Activated CD8-positive, alpha-beta memory T cell treated with anti-CD3 and anti-CD28 coated beads for 1 hour (primary cell): ENCODE data around the gene KIAA1671.
A peak's percentile ranks its signal among the peaks of the same experiment; 100 is the strongest.
"Not testable (repeated sequence)": the region's sequence is repeated elsewhere in the genome, so short reads cannot be mapped to it uniquely, and the experiment has no call there.

Experiments
- DNase-seq, 2 donors: peaks; one replicate each; pipeline ENCODE4 v3.0.0-alpha.2; 2020; ENCODE audit warnings: low read depth in 1 of 2; ENCODE audit errors: extremely low read depth in 1 of 2

KIAA1671 gene

DNA sequence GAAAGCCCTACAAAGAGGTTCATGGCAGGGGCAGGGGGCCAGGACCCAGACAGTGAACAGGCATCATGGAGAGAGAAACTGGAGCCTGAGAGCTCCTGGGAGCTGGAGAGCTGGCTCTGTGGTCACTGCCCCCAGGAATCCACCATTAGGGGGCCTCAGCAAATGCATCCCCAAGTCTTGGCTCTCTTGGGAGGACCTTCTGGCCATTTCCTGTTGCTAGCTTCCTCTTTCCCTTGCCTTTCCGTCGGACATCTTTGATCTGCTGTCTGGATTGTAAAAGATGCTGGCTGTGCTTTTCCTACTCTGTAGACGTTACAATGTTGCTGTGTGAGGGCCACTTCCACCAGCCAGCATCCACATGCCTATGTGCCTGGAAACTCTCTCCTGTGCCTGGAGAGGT, 259.8 kb downstream of the KIAA1671 start:
- no peak for DNase-seq

GRCh38 chr22:25213221-25213620, 260.7 kb downstream of the KIAA1671 start:
- no peak for DNase-seq

- DNase-seq = no peak
These were observed 263.7 kb downstream of the KIAA1671 start for GRCh38 chr22:25216230-25216629.

DNA sequence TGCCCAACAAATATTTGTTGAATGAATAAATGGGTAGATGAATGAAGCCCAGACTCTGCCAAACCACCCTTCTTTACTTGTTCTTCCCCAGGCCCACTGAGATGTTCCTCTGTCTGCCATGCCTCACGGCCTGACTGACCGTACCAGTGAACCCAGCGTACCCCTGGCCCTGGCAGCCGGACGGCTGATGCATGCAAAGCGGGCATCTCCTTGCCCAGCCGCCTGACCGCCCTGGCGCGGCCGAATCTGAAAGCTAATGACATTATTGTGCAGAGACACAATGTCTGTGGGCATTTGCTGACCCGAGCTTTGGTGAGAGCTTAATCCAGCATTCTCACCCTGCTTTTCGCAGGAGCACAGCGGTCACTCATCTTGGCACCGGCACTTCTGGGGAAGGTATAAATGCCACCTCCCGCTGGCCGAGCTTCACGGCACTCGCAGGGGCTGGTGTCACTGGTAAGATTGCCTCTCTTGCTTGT, 266.7 kb downstream of the KIAA1671 start, which contains the start of gene CRYBB2:
Gene CRYBB2 (plus strand): TSS at position 429 of the 479 bp plus-strand sequence. CDS start 1,791 bp downstream, outside the sequence.
- DNase-seq = no peak

DNA sequence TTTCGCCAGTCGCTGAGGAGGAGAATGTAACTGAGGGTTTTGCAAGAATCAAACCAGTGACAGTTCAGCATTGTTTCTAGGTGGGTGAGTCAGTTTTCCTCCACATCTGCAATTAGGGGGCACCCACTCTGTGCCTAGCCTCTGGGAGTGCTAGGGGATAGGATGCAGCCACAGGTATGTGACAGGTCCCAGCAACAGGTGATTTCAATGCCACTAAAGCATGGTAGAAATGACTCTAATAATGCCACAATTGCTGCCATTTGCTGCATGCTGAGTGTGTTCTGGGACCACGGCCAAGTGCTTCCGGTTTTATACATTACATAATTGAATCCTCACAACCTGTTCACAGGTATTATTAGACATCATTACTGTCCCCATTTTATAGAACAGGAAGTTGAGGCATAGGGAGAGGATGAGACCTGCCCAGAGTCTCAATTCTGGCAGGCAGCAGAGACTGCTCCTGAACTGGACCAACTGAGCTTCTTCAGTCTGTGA, 267.5 kb downstream of the KIAA1671 start:
- no peak for DNase-seq

DNA sequence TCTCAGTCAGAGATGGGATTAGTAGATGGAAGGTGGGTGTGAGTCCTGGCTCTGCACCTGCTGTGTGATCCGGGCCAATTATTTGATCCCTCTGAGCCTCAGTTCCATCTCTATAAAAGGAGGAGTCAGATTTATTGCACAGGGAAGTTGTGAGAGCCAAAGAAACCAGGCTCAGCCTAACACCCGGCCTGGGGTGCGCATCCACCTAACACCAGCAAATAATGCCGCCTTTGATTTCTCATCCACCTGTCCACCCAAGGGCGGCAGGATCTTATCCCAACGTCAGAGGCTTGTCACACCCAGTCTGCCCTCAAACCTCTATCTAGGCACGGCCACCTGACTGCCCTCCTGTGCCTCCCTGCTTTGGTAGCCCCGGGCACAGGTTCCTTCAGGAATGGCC, 269.3 kb downstream of the KIAA1671 start:
- no peak for DNase-seq

DNA sequence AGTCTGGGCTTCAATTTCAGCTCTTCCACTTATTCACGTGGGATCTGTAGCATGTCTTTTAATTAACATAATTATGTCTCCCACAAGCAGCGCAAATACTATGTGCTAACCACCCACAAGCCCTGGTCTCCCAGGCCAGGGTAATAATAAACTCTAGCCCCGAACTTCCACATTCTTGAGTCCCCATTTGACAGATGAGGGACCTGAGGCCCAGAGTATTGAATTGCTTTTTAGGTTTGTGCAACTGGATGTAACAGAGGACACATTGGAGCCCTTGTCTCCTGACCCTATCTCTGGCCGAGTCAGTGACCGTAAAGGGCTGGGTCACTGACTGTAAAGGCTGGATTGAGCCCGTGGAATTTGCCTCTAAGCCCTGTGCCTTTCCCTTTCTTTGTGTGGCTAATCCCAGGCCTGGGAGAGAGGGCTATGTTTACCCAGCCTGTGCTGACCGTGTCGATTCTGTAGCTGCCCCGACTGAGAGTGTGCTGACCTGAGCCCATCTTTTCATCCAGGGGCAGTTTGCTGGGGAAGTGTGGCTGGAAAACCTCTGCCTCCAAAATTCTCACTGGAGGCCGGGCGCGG, 270.8 kb downstream of the KIAA1671 start:
- no peak for DNase-seq

DNA sequence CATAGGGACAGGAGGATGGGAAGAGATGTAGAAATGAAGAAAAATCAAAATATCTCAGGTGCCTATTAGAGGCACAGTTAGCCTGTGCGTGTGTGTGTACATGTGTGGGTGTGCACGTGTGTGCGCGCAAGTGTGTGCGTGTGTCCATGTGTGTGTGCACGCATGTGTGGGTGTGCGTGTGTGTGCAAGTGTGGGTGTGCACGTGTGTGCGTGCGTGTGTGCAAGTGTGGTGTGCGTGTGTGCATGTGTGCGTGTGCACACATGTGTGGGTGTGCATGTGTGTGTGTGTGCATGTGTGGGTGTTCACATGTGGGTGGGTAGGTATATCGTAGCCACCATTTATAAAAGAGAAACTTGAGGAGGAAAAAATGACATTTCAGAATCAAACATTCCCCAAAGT, 276.3 kb downstream of the KIAA1671 start:
- no peak for DNase-seq

- DNase-seq = not testable (repeated sequence)
These were observed 278.2 kb downstream of the KIAA1671 start for GRCh38 chr22:25230760-25231159.

DNA sequence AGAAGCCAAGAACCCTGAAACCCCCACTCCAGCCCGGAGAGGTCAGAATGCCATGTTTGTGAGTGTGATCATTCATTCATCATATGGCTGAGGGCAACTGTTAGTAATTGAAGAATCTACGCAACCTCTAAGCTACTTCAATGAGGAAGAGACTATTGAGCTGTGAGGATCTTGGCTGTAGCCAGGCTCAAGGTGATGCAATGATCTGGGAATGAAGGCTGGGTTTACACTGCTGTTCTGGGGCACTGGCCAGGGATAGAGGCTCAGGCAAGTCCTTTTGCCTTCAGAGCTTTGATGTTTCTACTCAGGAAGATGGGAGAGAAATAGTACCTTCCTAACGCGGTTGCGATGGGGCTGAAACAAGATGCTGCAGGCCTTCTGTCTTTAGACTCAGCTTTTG, 279.8 kb downstream of the KIAA1671 start:
- DNase-seq = no peak

DNA sequence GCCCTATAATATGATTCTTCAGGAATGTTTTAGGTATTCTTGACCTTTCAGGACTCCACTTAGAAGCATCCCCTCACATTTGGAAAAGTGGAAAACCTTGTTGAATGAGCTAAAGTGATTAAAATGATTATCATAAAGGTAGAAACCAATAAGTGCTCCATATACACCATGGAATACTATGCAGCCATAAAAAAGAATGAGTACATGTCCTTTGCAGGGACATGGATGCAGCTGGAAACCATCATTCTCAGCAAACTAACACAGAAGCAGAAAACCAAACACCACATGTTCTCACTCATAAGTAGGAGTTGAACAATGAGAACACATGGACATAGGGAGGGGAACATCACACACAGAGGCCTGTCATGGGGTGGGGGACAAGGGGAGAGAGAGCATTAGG, 281.2 kb downstream of the KIAA1671 start:
- not testable (repeated sequence) for DNase-seq

GRCh38 chr22:25235547-25236290, 283.2 kb downstream of the KIAA1671 start:
- DNase-seq = peak; percentile 1 to 33

GRCh38 chr22:25236417-25236816, 283.9 kb downstream of the KIAA1671 start:
- no peak for DNase-seq

DNA sequence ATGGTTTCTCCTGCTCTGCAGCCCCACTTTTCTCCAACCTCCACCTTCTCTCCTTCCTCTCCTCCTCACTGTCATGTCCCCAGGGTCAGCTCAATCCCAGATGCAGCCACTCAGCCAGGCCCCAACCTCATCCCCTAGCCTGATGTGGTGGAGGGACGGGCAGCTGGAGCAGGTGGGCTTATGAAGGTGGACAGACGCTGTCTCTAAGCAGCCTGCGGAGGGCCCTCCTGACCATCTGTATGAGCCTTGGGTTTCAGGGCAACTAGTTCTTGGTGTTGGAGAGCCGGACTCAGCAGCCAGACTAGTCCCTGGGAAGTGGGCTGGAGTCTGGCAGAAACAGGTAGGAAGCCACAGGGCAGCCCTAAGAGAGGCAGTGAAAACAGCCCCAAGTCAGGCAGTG, 285.0 kb downstream of the KIAA1671 start:
- DNase-seq = no peak

GRCh38 chr22:25238058-25238457, 285.5 kb downstream of the KIAA1671 start:
- not testable (repeated sequence) for DNase-seq
